ENCODE measurements around the gene RNF20.
"Not testable (repeated sequence)": the region's sequence is repeated elsewhere in the genome, so short reads cannot be mapped to it uniquely, and the experiment has no call there.

RNF20 gene

GRCh38 chr9:101530076-101530711, 3.5 kb upstream of the RNF20 start:
- DNase-seq (ENCODE audit: low read depth) = peak; percentile 65

- no peak for DNase-seq (ENCODE audit: low read depth)
These were observed 2.7 kb downstream of the RNF20 start for GRCh38 chr9:101536351-101536750.

- DNase-seq (ENCODE audit: low read depth) = no peak
These were observed 3.3 kb downstream of the RNF20 start for GRCh38 chr9:101536938-101537337.

GRCh38 chr9:101540069-101540468, 6.4 kb downstream of the RNF20 start:
- no peak for DNase-seq (ENCODE audit: low read depth)

- no peak for DNase-seq (ENCODE audit: low read depth)
These were observed 9.6 kb downstream of the RNF20 start for GRCh38 chr9:101543098-101543735.

GRCh38 chr9:101549472-101550098, 15.9 kb downstream of the RNF20 start:
- not testable (repeated sequence) for DNase-seq (ENCODE audit: low read depth)

- DNase-seq (ENCODE audit: low read depth) = no peak
These were observed 28.1 kb downstream of the RNF20 start for GRCh38 chr9:101561740-101562139.

- DNase-seq (ENCODE audit: low read depth) = no peak
These were observed 29.3 kb downstream of the RNF20 start for GRCh38 chr9:101562966-101563365.

GRCh38 chr9:101564252-101564651, 30.6 kb downstream of the RNF20 start:
- DNase-seq (ENCODE audit: low read depth) = no peak

GRCh38 chr9:101566904-101567724, 33.5 kb downstream of the RNF20 start:
- DNase-seq (ENCODE audit: low read depth) = peak; percentile 6

GRCh38 chr9:101567725-101568350, 34.2 kb downstream of the RNF20 start:
- DNase-seq (ENCODE audit: low read depth) = no peak

GRCh38 chr9:101569741-101570501, 36.3 kb downstream of the RNF20 start:
- no peak for DNase-seq (ENCODE audit: low read depth)

- no peak for DNase-seq (ENCODE audit: low read depth)
These were observed 37.5 kb downstream of the RNF20 start for GRCh38 chr9:101571114-101571513.

- no peak for DNase-seq (ENCODE audit: low read depth)
These were observed 38.7 kb downstream of the RNF20 start for GRCh38 chr9:101572316-101572715.

- no peak for DNase-seq (ENCODE audit: low read depth)
These were observed 41.2 kb downstream of the RNF20 start for GRCh38 chr9:101574731-101575333.

GRCh38 chr9:101578378-101578777, 44.7 kb downstream of the RNF20 start:
- no peak for DNase-seq (ENCODE audit: low read depth)

- DNase-seq (ENCODE audit: low read depth) = no peak
These were observed 46.3 kb downstream of the RNF20 start for GRCh38 chr9:101579711-101580545.

GRCh38 chr9:101582553-101582952, 48.9 kb downstream of the RNF20 start:
- no peak for DNase-seq (ENCODE audit: low read depth)

- no peak for DNase-seq (ENCODE audit: low read depth)
These were observed 52.1 kb downstream of the RNF20 start for GRCh38 chr9:101585740-101586139.

GRCh38 chr9:101586651-101587050, 53.0 kb downstream of the RNF20 start:
- no peak for DNase-seq (ENCODE audit: low read depth)
